GM13976 (cell line): ENCODE results near the gene MSX1.
A peak's percentile ranks its signal among the peaks of the same experiment; 100 is the strongest.

Experiments
- DNase-seq: peaks from one replicate; pipeline ENCODE4 v3.0.0; 2012; ENCODE audit warnings: low spot score
- in situ Hi-C: fragments of 300-500 bp; cut with MboI; formaldehyde crosslinking; loops from one replicate; pipeline ENCODE4 v1.12.0; 2022; ENCODE audit warnings: low sequenced_read_pairs, mixed read lengths, inconsistent platforms; ENCODE audit not compliant: unreplicated experiment
- TF ChIP-seq, protein P1 (sequence below): IDR thresholded peaks from 2 replicates; pipeline ENCODE4 v1.5.1; 2012; ENCODE audit warnings: borderline replicate concordance, mild to moderate bottlenecking; ENCODE audit not compliant: insufficient read depth; ENCODE audit errors: extremely low read depth, missing control alignments, control extremely low read depth

MSX1 gene

DNA sequence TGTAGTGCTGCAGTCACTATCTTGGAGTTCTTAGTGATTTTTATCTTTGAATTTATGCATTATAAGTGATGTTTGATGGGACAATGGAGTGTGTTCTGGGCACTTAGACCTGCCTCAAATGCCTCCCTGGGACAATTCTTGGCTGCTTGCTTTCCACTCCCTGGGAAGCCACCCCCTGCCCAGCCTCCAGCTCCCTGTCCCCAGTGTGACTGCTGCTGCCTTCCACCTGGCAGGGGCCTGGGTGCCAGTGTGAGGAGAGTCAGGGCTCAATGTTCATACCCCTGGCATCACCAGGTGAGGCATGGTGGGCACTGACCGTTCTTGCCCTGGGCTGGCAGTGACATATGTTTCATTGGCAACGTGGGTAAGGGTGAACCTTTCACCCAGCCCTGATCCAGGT is 14.8 kb downstream of the MSX1 start:
- DNase-seq = no peak
- TF ChIP-seq, protein P1, sequence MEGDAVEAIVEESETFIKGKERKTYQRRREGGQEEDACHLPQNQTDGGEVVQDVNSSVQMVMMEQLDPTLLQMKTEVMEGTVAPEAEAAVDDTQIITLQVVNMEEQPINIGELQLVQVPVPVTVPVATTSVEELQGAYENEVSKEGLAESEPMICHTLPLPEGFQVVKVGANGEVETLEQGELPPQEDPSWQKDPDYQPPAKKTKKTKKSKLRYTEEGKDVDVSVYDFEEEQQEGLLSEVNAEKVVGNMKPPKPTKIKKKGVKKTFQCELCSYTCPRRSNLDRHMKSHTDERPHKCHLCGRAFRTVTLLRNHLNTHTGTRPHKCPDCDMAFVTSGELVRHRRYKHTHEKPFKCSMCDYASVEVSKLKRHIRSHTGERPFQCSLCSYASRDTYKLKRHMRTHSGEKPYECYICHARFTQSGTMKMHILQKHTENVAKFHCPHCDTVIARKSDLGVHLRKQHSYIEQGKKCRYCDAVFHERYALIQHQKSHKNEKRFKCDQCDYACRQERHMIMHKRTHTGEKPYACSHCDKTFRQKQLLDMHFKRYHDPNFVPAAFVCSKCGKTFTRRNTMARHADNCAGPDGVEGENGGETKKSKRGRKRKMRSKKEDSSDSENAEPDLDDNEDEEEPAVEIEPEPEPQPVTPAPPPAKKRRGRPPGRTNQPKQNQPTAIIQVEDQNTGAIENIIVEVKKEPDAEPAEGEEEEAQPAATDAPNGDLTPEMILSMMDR = no peak
- in situ Hi-C loops = loop anchor here (25.0 kb wide), 1 partner anchor 112 kb away; no protein-coding TSS in a partner anchor

DNA sequence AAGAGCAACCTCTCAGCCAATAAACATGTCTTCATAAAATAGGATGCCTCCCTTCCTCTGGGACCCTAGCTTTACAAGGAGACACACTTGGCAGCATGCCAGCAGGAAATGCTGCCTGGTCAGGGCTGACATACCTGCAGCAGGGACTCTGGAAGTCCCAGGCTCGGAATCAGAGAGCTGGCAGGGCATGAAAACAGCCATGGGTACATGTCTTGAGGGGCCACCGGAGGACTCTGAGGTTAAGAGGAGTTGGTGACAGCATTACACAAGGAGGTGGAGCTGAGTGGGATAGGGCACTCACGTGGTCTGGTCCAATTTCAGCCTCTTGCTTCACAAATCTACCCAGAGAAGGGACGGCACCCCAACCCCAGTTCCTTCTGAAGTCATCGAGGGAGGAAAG is 15.7 kb downstream of the MSX1 start:
- DNase-seq = no peak
- TF ChIP-seq, protein P1 = no peak
- in situ Hi-C loops = no loop called here

DNA sequence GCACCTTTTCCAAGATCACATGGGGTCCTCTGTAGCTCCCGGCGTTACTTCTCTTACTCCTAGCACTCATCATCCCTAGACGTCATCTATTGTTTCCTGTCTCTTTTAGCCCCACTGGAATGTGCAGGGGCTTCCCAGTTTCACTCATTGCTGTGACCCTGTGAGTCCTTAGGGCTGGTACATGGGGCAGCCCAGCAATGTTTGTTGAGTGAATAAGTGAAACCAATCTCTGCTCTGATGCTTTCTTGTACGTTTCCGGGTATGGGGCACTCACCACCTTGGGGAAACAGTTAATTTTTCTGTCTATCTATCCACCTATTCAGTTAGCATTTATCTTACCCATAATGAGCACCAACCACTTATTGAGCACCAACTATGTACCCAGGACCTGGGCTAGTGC is 16.1 kb downstream of the MSX1 start:
- TF ChIP-seq, protein P1 = no peak
- no peak for DNase-seq
- in situ Hi-C loops = no loop called here

DNA sequence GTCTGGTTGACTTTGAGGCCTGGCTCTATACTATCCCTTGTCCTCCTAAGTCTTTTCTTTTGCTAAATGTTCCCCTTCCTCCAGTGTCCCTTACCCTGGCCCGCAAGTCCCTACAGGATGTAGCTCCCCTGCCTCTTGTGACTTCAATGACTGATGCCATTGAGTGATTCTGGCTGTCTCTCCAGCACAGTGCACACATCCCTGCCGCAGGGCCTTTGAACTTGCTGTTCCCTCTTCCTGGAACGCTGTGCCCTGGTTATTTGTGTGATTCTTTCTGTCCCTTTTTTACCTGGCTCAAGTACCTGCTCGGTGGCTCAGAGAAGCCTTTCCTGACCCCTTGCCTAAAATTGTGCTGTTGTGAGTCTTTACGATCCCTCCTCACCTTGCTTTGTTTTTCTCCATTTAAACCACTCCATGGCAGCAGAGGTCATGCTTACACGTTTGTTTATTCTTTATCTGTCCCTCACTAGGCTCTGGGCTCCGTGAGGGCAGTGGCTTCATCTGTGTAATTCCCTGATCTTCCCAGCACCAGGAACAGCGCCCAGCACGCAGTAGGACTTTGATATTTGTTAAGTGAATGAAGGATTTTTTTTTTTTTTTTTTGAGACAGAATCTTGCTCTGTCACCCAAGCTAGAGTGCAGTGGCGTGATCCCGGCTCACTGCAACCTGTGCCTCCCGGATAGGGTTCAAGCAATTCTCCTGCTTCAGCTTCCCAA is 17.6 kb downstream of the MSX1 start:
- in situ Hi-C loops = no loop called here
- TF ChIP-seq, protein P1 = no peak
- DNase-seq = no peak

DNA sequence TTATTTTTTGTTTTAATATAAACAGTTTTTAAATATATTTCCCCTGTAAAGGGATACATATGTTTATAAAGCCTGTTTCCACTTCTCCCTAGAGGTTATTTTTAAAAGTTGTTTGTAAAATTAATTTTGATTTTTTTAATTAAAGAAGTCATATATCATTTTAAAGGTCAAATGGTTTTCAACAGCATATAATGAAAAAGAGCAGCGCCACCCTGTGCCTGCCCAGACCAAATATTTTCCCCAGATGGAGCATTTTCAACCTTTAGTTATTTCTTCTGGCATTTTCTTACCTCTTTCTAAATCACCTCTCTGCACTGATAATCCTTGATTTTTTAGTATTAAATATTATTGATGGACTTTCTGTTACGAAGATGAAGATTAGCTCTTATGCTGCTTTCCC is 21.0 kb downstream of the MSX1 start:
- in situ Hi-C loops = loop anchor here (10.0 kb wide), 1 partner anchor 396 kb away; no protein-coding TSS in a partner anchor
- peak; percentile 42 for DNase-seq
- TF ChIP-seq, protein P1 = peak; percentile 17

DNA sequence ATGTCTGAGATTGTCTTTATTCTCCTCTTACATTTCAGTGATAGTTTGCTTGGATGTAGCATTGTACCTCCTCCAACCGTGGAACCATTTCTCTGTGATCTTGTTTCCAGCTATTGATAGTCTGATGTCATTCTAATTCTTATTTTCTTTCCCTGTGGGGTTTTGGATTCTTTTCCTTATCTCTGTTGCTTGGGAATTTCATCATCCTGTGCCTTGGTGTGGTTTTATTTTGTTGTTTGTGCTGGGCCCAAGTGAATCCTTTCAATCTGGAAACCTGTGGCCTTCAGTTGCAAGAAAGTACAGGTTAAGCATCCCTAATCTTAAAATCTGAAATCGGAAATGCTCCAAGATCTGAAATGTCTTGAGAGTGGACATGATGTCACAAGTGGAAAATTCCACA is 22.0 kb downstream of the MSX1 start:
- no peak for DNase-seq
- in situ Hi-C loops = loop anchor here (10.0 kb wide), 1 partner anchor 397 kb away; no protein-coding TSS in a partner anchor
- TF ChIP-seq, protein P1 = no peak

DNA sequence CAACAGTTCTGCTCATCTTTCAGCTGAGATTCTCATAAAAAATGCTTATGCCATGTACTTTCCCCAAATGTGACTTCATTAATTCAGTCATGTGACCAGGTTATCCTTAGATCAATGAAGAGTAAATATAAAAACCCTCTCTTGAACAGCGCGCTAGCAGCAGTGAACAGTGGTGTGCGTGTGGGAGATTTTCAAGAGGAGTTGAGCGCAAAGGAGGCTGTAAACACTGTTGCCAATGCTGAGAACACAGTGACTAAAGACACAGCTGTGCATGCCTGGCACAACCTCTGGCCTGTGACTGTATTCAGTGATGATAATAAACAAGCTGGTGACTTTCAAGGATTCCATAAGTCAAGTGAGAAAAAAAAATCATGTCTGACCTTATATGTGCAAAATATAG is 25.1 kb downstream of the MSX1 start:
- in situ Hi-C loops = loop anchor here (10.0 kb wide), 1 partner anchor 400 kb away; no protein-coding TSS in a partner anchor
- no peak for DNase-seq
- TF ChIP-seq, protein P1 = no peak
